Caco-2 (cell line): ENCODE data around the gene ZNF554. TPM values are rescaled to one million over a fixed set of nuclear protein-coding genes. Genes with fewer than 3 reads are reported as not detected.

Experiments
- BruUV-seq: library from RNA; stranded (reverse); fragments of 400-500 nt; replicated peaks from 2 replicates; lab custom pipeline; 2021; lab: Mats Ljungman, UMichigan
- CTCF ChIA-PET: fragments of 300-600 bp; sonication (Branson Sonifier 250); formaldehyde crosslinking; loops from one replicate; lab custom pipeline; 2022; ENCODE audit warnings: antibody characterized with exemption; lab: Charles Lee
- POLR2A ChIA-PET: fragments of 300-600 bp; sonication (Branson Sonifier 250); formaldehyde crosslinking; loops from one replicate; lab custom pipeline; 2022; ENCODE audit warnings: antibody characterized with exemption; lab: Charles Lee
- DNase-seq, 2 experiments: peaks; one replicate each; pipeline versions ENCODE4 v3.0.0 to v3.0.0-alpha.2; 2020 to 2022
- H3K27me3 ChIP-seq: replicated peaks from 2 replicates; pipeline ENCODE4 v1.6.0; 2011; ENCODE audit warnings: low read length; ENCODE audit not compliant: control insufficient read depth, insufficient read depth
- H3K36me3 ChIP-seq: 2 replicates; pipeline ENCODE4 v1.5.1; 2011; ENCODE audit warnings: low read length; ENCODE audit not compliant: control insufficient read depth, insufficient read depth
- H3K4me1 ChIP-seq: fragments of 250-450 bp; sonication (Bioruptor Pico); 2 replicates; pipeline ENCODE4 v1.5.1; 2020; ENCODE audit warnings: mild to moderate bottlenecking
- H3K4me3 ChIP-seq: 2 replicates; pipeline ENCODE4 v1.5.1; 2011; ENCODE audit warnings: low read depth, mild to moderate bottlenecking, control low read depth, low read length
- H3K9me3 ChIP-seq: fragments of 250-450 bp; sonication (Bioruptor Pico); 2 replicates; pipeline ENCODE4 v1.5.1; 2020; ENCODE audit warnings: mild to moderate bottlenecking, moderate library complexity
- H3K27ac Mint-ChIP-seq: one replicate; pipeline ENCODE4 v1.8.0; 2022; ENCODE audit warnings: mixed read lengths; ENCODE audit not compliant: unreplicated experiment
- H3K27me3 Mint-ChIP-seq: one replicate; pipeline ENCODE4 v1.8.0; 2022; ENCODE audit warnings: mixed read lengths; ENCODE audit not compliant: insufficient read depth, unreplicated experiment
- H3K36me3 Mint-ChIP-seq: one replicate; pipeline ENCODE4 v1.8.0; 2022; ENCODE audit warnings: mild to moderate bottlenecking, mixed read lengths; ENCODE audit not compliant: insufficient read depth, unreplicated experiment
- H3K4me1 Mint-ChIP-seq: one replicate; pipeline ENCODE4 v1.8.0; 2022; ENCODE audit warnings: low read depth, mixed read lengths; ENCODE audit not compliant: unreplicated experiment
- H3K4me3 Mint-ChIP-seq: one replicate; pipeline ENCODE4 v1.8.0; 2022; ENCODE audit warnings: mild to moderate bottlenecking, moderate library complexity, mixed read lengths; ENCODE audit not compliant: unreplicated experiment
- H3K9me3 Mint-ChIP-seq: one replicate; pipeline ENCODE4 v1.8.0; 2022; ENCODE audit warnings: mixed read lengths; ENCODE audit not compliant: unreplicated experiment
- CTCF ChIP-seq, 2 experiments: fragments of 200-600 bp in 1 of 2; IDR thresholded peaks; 1 replicate in 1 of 2; 2 replicates in 1 of 2; pipeline versions ENCODE4 v1.5.1 to v1.8.0; 2011 to 2022; ENCODE audit warnings: antibody characterized with exemption in 1 of 2, control low read depth in 1 of 2, inconsistent platforms in 1 of 2, low read depth in 1 of 2, low read length in 1 of 2, mild to moderate bottlenecking in 1 of 2, moderate library complexity in 1 of 2; ENCODE audit not compliant: insufficient read depth in 1 of 2, severe bottlenecking in 1 of 2, unreplicated experiment in 1 of 2
- intact Hi-C: fragments of 100-400 bp; cut with micrococcal nuclease; formaldehyde crosslinking; loops from one replicate; pipeline ENCODE4 v1.10.0; 2022; ENCODE audit not compliant: unreplicated experiment
- total RNA-seq: library from RNA; stranded (reverse); gene quantifications from 2 replicates; pipeline ENCODE4 v1.2.3, GENCODE V29; 2022

Gene ZNF554
- total RNA-seq, 1 experiment from 2014 or later, result 3.7 TPM

GRCh38 chr19:2771786-2772674 lies 47.6 kb upstream of the ZNF554 start:
- intact Hi-C loops, result no loop called here
- POLR2A ChIA-PET, result no interaction called here
- no TSS peak for BruUV-seq
- DNase-seq, result no peak
- no peaks in the 10 kb centered on the region for H3K9me3 Mint-ChIP-seq
- H3K4me1 Mint-ChIP-seq, result no peaks in the 10 kb centered on the region
- Histone ChIP-seq H3K36me3 (no peaks in the 10 kb centered on the region), H3K4me1 (no peaks in the 10 kb centered on the region), H3K4me3 (no peak overlapping the region), H3K9me3 (no peaks in the 10 kb centered on the region), H3K27me3 (no peaks in the 10 kb centered on the region)
- no peak for TF ChIP-seq CTCF (IDR thresholded peaks at IDR 0.05; ENCODE audit: insufficient read depth in 1 of 2, low read depth in 1 of 2, low read length in 1 of 2, severe bottlenecking in 1 of 2, unreplicated experiment in 1 of 2)
- no peaks in the 10 kb centered on the region for H3K27me3 Mint-ChIP-seq
- H3K27ac Mint-ChIP-seq, result no peak overlapping the region
- CTCF ChIA-PET, result no interaction called here
- no peak overlapping the region for H3K4me3 Mint-ChIP-seq
- peaks cover 33% of the 10 kb centered on the region for H3K36me3 Mint-ChIP-seq

- no peaks in the 10 kb centered on the region for H3K36me3 ChIP-seq
- Mint-ChIP-seq H3K27me3 (no peaks in the 10 kb centered on the region), H3K9me3 (no peaks in the 10 kb centered on the region), H3K27ac (no peak overlapping the region), H3K36me3 (peaks cover 42% of the 10 kb centered on the region), H3K4me1 (no peaks in the 10 kb centered on the region), H3K4me3 (no peak overlapping the region)
- no TSS peak for BruUV-seq
- ChIA-PET CTCF (no interaction called here), POLR2A (no interaction called here)
- no peak for DNase-seq
- H3K27me3 ChIP-seq, result no peaks in the 10 kb centered on the region
- no peak for TF ChIP-seq CTCF (IDR thresholded peaks at IDR 0.05; ENCODE audit: insufficient read depth in 1 of 2, low read depth in 1 of 2, low read length in 1 of 2, severe bottlenecking in 1 of 2, unreplicated experiment in 1 of 2)
- H3K9me3 ChIP-seq, result no peaks in the 10 kb centered on the region
- intact Hi-C loops, result no loop called here
- no peak overlapping the region for H3K4me3 ChIP-seq
- no peaks in the 10 kb centered on the region for H3K4me1 ChIP-seq
Measured at GRCh38 chr19:2774083-2774679, 45.5 kb upstream of the ZNF554 start.

- intact Hi-C loops, result no loop called here
- no peak overlapping the region for H3K4me3 ChIP-seq
- no peaks in the 10 kb centered on the region for H3K27me3 ChIP-seq
- BruUV-seq, result no TSS peak
- H3K9me3 ChIP-seq, result no peaks in the 10 kb centered on the region
- POLR2A ChIA-PET, result no interaction called here
- Mint-ChIP-seq H3K27ac (no peak overlapping the region), H3K9me3 (no peaks in the 10 kb centered on the region), H3K27me3 (no peaks in the 10 kb centered on the region), H3K4me3 (no peak overlapping the region), H3K4me1 (no peaks in the 10 kb centered on the region), H3K36me3 (peaks cover 42% of the 10 kb centered on the region)
- no peak for DNase-seq
- no peaks in the 10 kb centered on the region for H3K36me3 ChIP-seq
- no peak for TF ChIP-seq CTCF (IDR thresholded peaks at IDR 0.05; ENCODE audit: insufficient read depth in 1 of 2, low read depth in 1 of 2, low read length in 1 of 2, severe bottlenecking in 1 of 2, unreplicated experiment in 1 of 2)
- H3K4me1 ChIP-seq, result no peaks in the 10 kb centered on the region
- CTCF ChIA-PET, result no interaction called here
Measured at GRCh38 chr19:2774953-2775555, 44.6 kb upstream of the ZNF554 start.
